NT2/D1 (cell line): ENCODE measurements around the gene IL13RA1.

Experiments
- DNase-seq: peaks from one replicate; pipeline ENCODE4 v3.0.0-alpha.2; 2011; ENCODE audit warnings: low read depth, low spot score
- H3K27me3 ChIP-seq: 2 replicates; pipeline ENCODE4 v1.6.0; 2011; ENCODE audit warnings: mild to moderate bottlenecking; ENCODE audit not compliant: insufficient read length, insufficient read depth
- H3K36me3 ChIP-seq: 2 replicates; pipeline ENCODE4 v1.6.1; 2011; ENCODE audit warnings: mild to moderate bottlenecking, low read length, mixed read lengths; ENCODE audit not compliant: insufficient read depth, insufficient read length
- H3K4me1 ChIP-seq: 2 replicates; pipeline ENCODE4 v1.5.1; 2011; ENCODE audit not compliant: insufficient read depth, insufficient read length
- H3K4me3 ChIP-seq: 2 replicates; pipeline ENCODE4 v1.5.1; 2011; ENCODE audit warnings: low read depth; ENCODE audit not compliant: insufficient read length
- H3K9ac ChIP-seq: 2 replicates; pipeline ENCODE4 v1.6.0; 2011; ENCODE audit warnings: low read depth; ENCODE audit not compliant: insufficient read length
- H3K9me3 ChIP-seq: 2 replicates; pipeline ENCODE4 v1.5.1; 2011; ENCODE audit warnings: mild to moderate bottlenecking, low read length; ENCODE audit not compliant: insufficient read depth
- SUZ12 ChIP-seq: IDR thresholded peaks from 2 replicates; pipeline ENCODE4 v1.6.1; 2011; ENCODE audit not compliant: insufficient read length, insufficient read depth; ENCODE audit errors: extremely low read depth
- YY1 ChIP-seq: IDR thresholded peaks from 2 replicates; pipeline ENCODE4 v1.6.1; 2011; ENCODE audit not compliant: insufficient read length, insufficient read depth
- ZNF274 ChIP-seq: IDR thresholded peaks from 2 replicates; pipeline ENCODE4 v1.6.1; 2011; ENCODE audit warnings: mild to moderate bottlenecking, low read depth, low read length

IL13RA1 gene

DNA sequence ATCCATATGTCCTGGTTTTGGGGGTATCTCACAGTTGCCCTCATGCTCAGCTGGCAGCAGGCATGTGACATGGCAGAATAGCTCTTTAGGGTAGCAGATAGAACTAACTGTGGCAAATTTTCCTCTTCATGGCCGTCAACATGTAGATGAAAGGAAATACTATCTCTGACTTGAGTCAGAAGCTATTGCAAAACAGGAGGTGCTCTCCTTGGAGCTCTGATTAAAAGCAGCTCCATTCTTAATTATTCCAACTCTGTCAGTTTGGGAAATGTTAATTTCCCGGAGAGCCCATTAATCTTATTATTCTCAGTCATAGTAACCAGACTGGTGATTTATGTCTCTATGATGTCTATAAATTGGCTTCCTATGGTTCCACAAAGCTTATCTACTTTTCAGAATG lies 18.2 kb downstream of the IL13RA1 start:
- Histone ChIP-seq H3K4me1 (peaks cover 3% of the 10 kb centered on the region), H3K27me3 (peaks cover 56% of the 10 kb centered on the region), H3K36me3 (no peaks in the 10 kb centered on the region), H3K9me3 (no peaks in the 10 kb centered on the region), H3K4me3 (no peak overlapping the region), H3K9ac (no peak overlapping the region)
- no peak for DNase-seq
- TF ChIP-seq SUZ12 (no peak), YY1 (no peak), ZNF274 (no peak)

DNA sequence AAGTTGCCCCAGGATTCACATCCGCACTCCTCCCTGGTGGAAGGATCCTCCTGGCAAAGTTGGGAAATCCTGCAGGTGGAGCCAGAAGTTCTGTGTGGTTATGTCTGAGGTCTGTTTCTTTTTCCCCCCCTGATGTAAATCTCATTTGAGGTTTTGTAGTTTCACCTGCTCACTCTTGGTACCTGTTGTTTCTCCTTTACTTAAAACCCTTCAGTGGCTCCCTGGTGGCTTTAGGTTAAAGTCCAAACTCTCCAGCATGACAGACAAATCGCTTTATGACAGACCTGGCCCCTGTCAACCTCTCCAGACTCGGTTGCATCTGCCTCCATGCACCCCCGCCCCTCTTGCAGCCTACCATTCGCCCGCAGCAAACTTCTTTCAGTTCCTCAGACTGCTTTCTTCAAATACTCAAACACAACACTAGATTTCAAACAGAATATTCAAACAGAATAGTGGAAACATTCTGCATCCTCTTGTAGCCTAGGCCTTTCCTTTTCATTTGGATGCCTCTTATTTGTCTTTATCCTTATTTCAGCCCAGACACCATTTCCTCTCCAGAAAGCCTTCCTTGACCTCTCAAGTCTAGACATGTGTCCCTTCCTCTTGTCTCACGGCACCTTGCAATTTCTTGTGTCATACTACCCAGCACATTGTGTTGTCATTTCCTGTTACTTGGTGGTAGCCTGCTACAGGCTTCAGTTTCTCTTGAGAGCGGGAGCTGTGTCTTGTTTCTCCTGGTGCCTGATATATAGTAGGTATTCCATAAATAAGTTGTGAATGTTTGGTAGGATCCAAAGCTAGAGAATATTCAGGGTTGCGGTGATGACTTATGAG lies 24.8 kb downstream of the IL13RA1 start:
- no peaks in the 10 kb centered on the region for H3K27me3 ChIP-seq
- H3K4me1 ChIP-seq, result no peaks in the 10 kb centered on the region
- TF ChIP-seq SUZ12 (no peak), YY1 (no peak), ZNF274 (no peak)
- no peaks in the 10 kb centered on the region for H3K9me3 ChIP-seq
- H3K4me3 ChIP-seq, result no peak overlapping the region
- H3K9ac ChIP-seq, result no peak overlapping the region
- no peak for DNase-seq
- H3K36me3 ChIP-seq, result no peaks in the 10 kb centered on the region

DNA sequence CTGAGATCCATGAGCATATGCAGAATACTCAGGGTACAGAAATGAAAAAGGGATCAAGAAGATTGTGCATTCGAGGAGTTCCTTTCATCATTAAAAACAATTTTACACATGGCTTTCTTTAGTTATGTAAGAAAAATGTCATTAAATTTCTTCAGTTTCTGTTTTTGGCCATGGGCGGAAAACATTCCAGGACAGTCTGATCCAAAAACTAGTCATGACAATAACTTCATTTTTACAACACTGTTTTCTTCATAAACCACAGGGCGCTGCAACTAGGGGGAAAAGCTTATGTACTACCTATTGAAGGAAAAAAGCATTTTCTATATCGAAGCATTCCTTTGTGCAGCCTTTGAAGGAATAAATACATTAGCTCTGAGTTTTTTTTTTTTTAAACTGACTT lies 28.2 kb downstream of the IL13RA1 start:
- DNase-seq, result no peak
- Histone ChIP-seq H3K4me3 (no peak overlapping the region), H3K36me3 (no peaks in the 10 kb centered on the region), H3K4me1 (no peaks in the 10 kb centered on the region), H3K27me3 (no peaks in the 10 kb centered on the region), H3K9ac (no peak overlapping the region), H3K9me3 (no peaks in the 10 kb centered on the region)
- TF ChIP-seq SUZ12 (no peak), YY1 (no peak), ZNF274 (no peak)

DNA sequence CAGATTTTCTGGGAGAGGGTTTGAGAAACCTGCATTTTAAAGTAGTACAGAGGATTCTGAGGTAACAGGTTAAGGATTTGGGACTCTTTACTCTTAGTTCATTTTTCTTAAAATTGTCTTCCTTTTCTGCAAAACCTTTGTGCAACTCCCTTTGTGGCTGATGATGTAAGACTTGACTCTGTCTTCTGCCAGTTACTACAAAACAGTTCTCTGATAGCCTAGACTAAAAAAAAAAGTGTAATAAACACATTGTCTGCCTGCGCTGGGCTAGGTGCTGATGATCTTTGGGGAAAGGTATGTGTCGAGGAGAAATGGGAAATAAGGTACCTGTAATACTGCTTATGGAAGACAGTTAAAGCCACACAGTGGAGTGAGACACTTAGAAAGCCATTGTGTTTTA lies 28.7 kb downstream of the IL13RA1 start:
- H3K27me3 ChIP-seq, result no peaks in the 10 kb centered on the region
- H3K9me3 ChIP-seq, result no peaks in the 10 kb centered on the region
- H3K4me1 ChIP-seq, result no peaks in the 10 kb centered on the region
- H3K36me3 ChIP-seq, result no peaks in the 10 kb centered on the region
- DNase-seq, result no peak
- no peak overlapping the region for H3K4me3 ChIP-seq
- no peak for TF ChIP-seq ZNF274
- no peak for TF ChIP-seq SUZ12
- no peak for TF ChIP-seq YY1
- no peak overlapping the region for H3K9ac ChIP-seq

DNA sequence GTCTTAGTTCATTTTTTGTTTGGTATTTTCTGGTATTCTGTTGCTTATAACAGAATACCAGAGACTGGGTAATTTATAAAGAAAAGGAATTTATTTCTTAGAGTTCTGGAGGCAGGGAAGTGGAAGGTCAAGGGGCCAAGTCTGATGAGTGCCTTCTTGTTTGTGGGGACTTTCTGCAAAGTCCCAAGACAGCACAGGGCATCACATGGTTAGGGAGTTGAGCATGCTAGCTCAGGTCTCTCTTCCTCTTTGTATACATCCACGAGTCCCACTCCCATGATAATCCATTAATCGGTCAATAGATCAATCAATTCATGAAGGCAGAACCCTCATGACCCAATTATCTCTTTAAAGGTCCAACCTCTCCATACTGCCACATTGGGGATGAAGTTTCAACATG lies 31.1 kb downstream of the IL13RA1 start:
- Histone ChIP-seq H3K27me3 (no peaks in the 10 kb centered on the region), H3K4me3 (no peak overlapping the region), H3K9ac (no peak overlapping the region), H3K9me3 (no peaks in the 10 kb centered on the region), H3K4me1 (no peaks in the 10 kb centered on the region), H3K36me3 (no peaks in the 10 kb centered on the region)
- TF ChIP-seq ZNF274, result no peak
- DNase-seq, result no peak

DNA sequence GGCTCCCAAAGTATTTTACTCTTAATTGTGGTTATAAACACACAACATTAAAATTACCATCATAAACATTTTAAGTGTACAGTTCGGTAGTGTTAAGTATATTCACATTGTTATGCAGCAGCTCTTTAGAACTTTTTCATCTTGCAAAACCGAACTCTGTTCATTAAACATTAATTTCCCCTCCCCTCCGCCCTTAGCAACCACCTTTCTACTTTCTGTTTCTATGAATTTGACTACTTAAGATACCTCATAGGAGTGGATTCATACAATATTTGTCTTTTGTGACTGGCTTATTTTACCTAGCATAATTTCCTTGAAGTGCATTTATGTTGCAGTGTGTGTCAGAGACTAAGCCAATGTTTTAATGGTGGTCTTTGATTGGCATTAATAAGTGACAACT lies 32.6 kb downstream of the IL13RA1 start:
- no peak for TF ChIP-seq ZNF274
- no peak for TF ChIP-seq YY1
- TF ChIP-seq SUZ12, result no peak
- Histone ChIP-seq H3K36me3 (no peaks in the 10 kb centered on the region), H3K4me1 (no peaks in the 10 kb centered on the region), H3K9me3 (no peaks in the 10 kb centered on the region), H3K4me3 (no peak overlapping the region), H3K9ac (no peak overlapping the region), H3K27me3 (no peaks in the 10 kb centered on the region)
- DNase-seq, result no peak

DNA sequence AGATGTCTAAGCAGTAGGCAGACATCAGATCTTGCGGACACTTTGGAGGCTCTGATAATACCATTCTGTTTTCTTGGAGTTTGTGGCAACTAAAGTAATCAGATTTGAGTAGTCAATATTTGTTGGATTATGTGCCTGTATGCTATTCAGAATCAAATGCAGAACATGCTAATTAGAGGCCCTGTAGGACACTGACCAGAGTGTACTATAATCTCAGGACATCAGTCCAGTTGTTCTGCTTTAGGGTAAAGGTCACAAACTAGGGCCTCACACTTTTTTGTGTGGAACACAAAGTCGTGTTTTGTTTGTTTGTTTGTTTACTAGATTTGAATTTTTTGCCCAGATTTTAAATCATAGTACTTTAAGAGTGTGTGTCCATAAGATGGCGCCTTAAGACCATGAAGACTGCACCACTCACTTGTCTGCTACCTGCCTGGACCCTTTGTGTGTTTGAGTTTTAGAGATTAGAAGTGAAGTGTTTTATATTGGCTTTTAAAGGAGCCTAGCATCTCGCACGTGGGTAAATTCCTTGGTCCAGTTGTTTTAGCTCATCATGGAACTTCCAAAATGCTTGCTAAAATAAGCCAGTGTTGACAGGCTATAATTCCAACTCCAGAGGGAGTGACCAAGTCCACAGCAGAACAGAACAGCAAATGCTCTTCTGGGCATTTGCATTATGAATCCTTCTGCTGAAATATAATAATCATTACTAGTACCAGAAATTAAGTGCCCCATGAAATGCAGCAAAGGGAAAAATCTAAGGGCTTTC lies 34.7 kb downstream of the IL13RA1 start:
- H3K9ac ChIP-seq, result no peak overlapping the region
- H3K36me3 ChIP-seq, result no peaks in the 10 kb centered on the region
- no peaks in the 10 kb centered on the region for H3K9me3 ChIP-seq
- no peak for DNase-seq
- no peak overlapping the region for H3K4me3 ChIP-seq
- TF ChIP-seq SUZ12 (no peak), ZNF274 (no peak), YY1 (no peak)
- H3K27me3 ChIP-seq, result no peaks in the 10 kb centered on the region
- H3K4me1 ChIP-seq, result no peaks in the 10 kb centered on the region
